ENCODE data around the gene CLDN12.
A peak's percentile ranks its signal among the peaks of the same experiment; 100 is the strongest.

Gene CLDN12

GRCh38 chr7:90453931-90454330, 50.7 kb downstream of the CLDN12 start (continued):
- no peak for TF ChIP-seq ZBTB44 (tag by site-specific recombination; IDR thresholded peaks at IDR 0.05)
- TF ChIP-seq ZNF514 (tag by site-specific recombination; IDR thresholded peaks at IDR 0.05) = no peak

GRCh38 chr7:90455163-90456030, 52.1 kb downstream of the CLDN12 start:
- Histone ChIP-seq H3K9me3 (ENCODE audit: control insufficient read depth, insufficient read depth, low read depth, low read length) (no peaks in the 10 kb centered on the region), H3K4me3 (ENCODE audit: low read depth, low read length) (no peak overlapping the region; the same call in none of the 2 replicates), H3K27ac (ENCODE audit: extremely low read depth, low read depth, low read length) (no peak overlapping the region), H3K36me3 (ENCODE audit: control insufficient read depth in 2 of 2, insufficient read depth in 1 of 2, low read length in 2 of 2) (no peaks in the 10 kb centered on the region), H3K4me1 (ENCODE audit: control insufficient read depth, insufficient read depth, low read length) (no peaks in the 10 kb centered on the region)
- ChIA-PET POLR2A (no interaction called here), CTCF (interaction anchor here (0.7 to 1.8 kb wide), 37 partner anchors 9 to 874 kb away, joined by 3 to 27 read pairs (median 3); partner anchors contain the start of genes CDK14 and STEAP1)
- TF ChIP-seq ZNF654 (tag by site-specific recombination; IDR thresholded peaks at IDR 0.05; ENCODE audit: low read depth) = peak; percentile 55
- no peak for TF ChIP-seq PRDM6 (tag by site-specific recombination; IDR thresholded peaks at IDR 0.05)

GRCh38 chr7:90458104-90458503, 54.8 kb downstream of the CLDN12 start:
- Histone ChIP-seq H3K9me3 (ENCODE audit: control insufficient read depth, insufficient read depth, low read depth, low read length) (no peaks in the 10 kb centered on the region), H3K36me3 (ENCODE audit: control insufficient read depth in 2 of 2, insufficient read depth in 1 of 2, low read length in 2 of 2) (no peaks in the 10 kb centered on the region), H3K4me1 (ENCODE audit: control insufficient read depth, insufficient read depth, low read length) (no peaks in the 10 kb centered on the region), H3K27ac (ENCODE audit: extremely low read depth, low read depth, low read length) (no peak overlapping the region), H3K4me3 (ENCODE audit: low read depth, low read length) (no peak overlapping the region)
- POLR2A ChIA-PET = no interaction called here
- no peak for TF ChIP-seq ZNF155 (tag by site-specific recombination; IDR thresholded peaks at IDR 0.05)
- TF ChIP-seq ZNF169 (tag by site-specific recombination; IDR thresholded peaks at IDR 0.05) = no peak
- TF ChIP-seq MEIS1 (CRISPR knock-in tag; IDR thresholded peaks at IDR 0.05; ENCODE audit: borderline replicate concordance) = no peak
- no peak for TF ChIP-seq ZNF76 (tag by site-specific recombination; IDR thresholded peaks at IDR 0.05; ENCODE audit: borderline replicate concordance, low read depth)
- TF ChIP-seq ZNF24 (tag by site-specific recombination; IDR thresholded peaks at IDR 0.05) = no peak
- no peak for TF ChIP-seq ZNF621 (tag by site-specific recombination; IDR thresholded peaks at IDR 0.05)
- no peak for TF ChIP-seq ZNF558 (tag by site-specific recombination; IDR thresholded peaks at IDR 0.05)
- no peak for TF ChIP-seq MZF1 (tag by site-specific recombination; IDR thresholded peaks at IDR 0.05; ENCODE audit: borderline replicate concordance)
- no peak for TF ChIP-seq TSHZ1 (tag by site-specific recombination; IDR thresholded peaks at IDR 0.05; ENCODE audit: borderline replicate concordance)
- TF ChIP-seq ZNF837 (tag by site-specific recombination; IDR thresholded peaks at IDR 0.05) = no peak
- TF ChIP-seq BCL6B (tag by site-specific recombination; IDR thresholded peaks at IDR 0.05) = no peak
- no peak for TF ChIP-seq HIC1 (tag by site-specific recombination; IDR thresholded peaks at IDR 0.05)
- TF ChIP-seq MYNN (tag by site-specific recombination; IDR thresholded peaks at IDR 0.05; ENCODE audit: borderline replicate concordance) = no peak
- no peak for TF ChIP-seq ZNF785 (tag by site-specific recombination; IDR thresholded peaks at IDR 0.05)
- TF ChIP-seq ZNF544 (tag by site-specific recombination; IDR thresholded peaks at IDR 0.05) = no peak
- CTCF ChIA-PET = no interaction called here

Data from HEK293 (cell line).